Right cardiac atrium (tissue), 5 donors: Measurements from ENCODE around the gene SRRM2. TPM values are rescaled to one million over a fixed set of nuclear protein-coding genes. Genes with fewer than 3 reads are reported as not detected.

ENCODE experiments used
- ATAC-seq, 2 donors: fragments of 200-7000 bp; cut with Tn5 transposase; one replicate each; pipeline versions ENCODE4 v1.8.0 to v1.9.1; 2020; ENCODE audit warnings: moderate library complexity in 2 of 2, mild to moderate bottlenecking in 1 of 2
- DNase-seq, 3 donors: peaks; one replicate each; pipeline ENCODE4 v3.0.0-alpha.2; 2020
- H3K27ac ChIP-seq: one replicate; pipeline ENCODE4 v1.5.1; 2013; ENCODE audit warnings: mild to moderate bottlenecking, low read length, control low read depth, moderate library complexity
- H3K27me3 ChIP-seq: one replicate; pipeline ENCODE4 v1.6.1; 2013; ENCODE audit not compliant: control insufficient read depth, insufficient read depth
- H3K4me1 ChIP-seq: one replicate; pipeline ENCODE4 v1.6.1; 2013; ENCODE audit warnings: low read length; ENCODE audit not compliant: control insufficient read depth, insufficient read depth
- H3K4me3 ChIP-seq: one replicate; pipeline ENCODE4 v1.5.1; 2013; ENCODE audit warnings: low read length, control low read depth
- H3K9me3 ChIP-seq: one replicate; pipeline ENCODE4 v1.6.1; 2013; ENCODE audit warnings: low read length; ENCODE audit not compliant: control insufficient read depth
- WGBS: extraction: QIAGEN DNeasy Blood & Tissue Kit; methylation state at CpG from one replicate; pipeline ENCODE4 v1.1.7; 2013; 5-methylcytosine and 5-hydroxymethylcytosine counted together
- intact Hi-C, 4 donors: fragments of 100-400 bp; cut with DNase I; formaldehyde crosslinking; loops; one replicate each; pipeline versions ENCODE4 v1.11.0 to v1.14.0; 2022 to 2023
- polyA plus RNA-seq: library from polyadenylated mRNA; stranded (reverse); fragments of 200-250 nt; gene quantifications from one replicate; pipeline ENCODE4 v1.2.3, GENCODE V29; 2013
- total RNA-seq, 4 donors: library from RNA; stranded (reverse); fragmentation: NEBNext Ultra II Directional; extraction: Animal tissue kit (Norgen Biotek cat#: 25700); gene quantifications; one replicate each; pipeline ENCODE4 v1.2.1, GENCODE V29; 2021
- donor health status: healthy with polysubstance abuse.
- donor health status: DM: no; HTN: yes; CAD: no.
- donor health status: DM: no; HTN: no; CAD: no.
- donor health status: DM: no; HTN: yes; CAD: no; lungs with severe emphysema.
- donor health status: DM: yes; HTN: yes; CAD: no.

The SRRM2 gene
- total and polyA plus RNA-seq, 5 donors = 299 to 402 (median 329) TPM

- 62% methylated on average over 15 of the region's 15 CpGs for WGBS
- DNase-seq (no peak), ATAC-seq (peak in 1 of 2 donors; percentile 29)
- no peaks in the 10 kb centered on the region for H3K4me1 ChIP-seq
- H3K9me3 ChIP-seq = no peaks in the 10 kb centered on the region
- no peak overlapping the region for H3K27ac ChIP-seq
- intact Hi-C loops = no loop called here
- no peaks in the 10 kb centered on the region for H3K27me3 ChIP-seq
- no peak overlapping the region for H3K4me3 ChIP-seq
Observed at GRCh38 chr16:2811703-2812471, 59.4 kb downstream of the SRRM2 start.

- H3K4me3 ChIP-seq = no peak overlapping the region
- ATAC-seq (no peak), DNase-seq (no peak)
- no peaks in the 10 kb centered on the region for H3K9me3 ChIP-seq
- intact Hi-C loops = no loop called here
- 43% methylated on average over 7 of the region's 7 CpGs for WGBS
- no peaks in the 10 kb centered on the region for H3K4me1 ChIP-seq
- H3K27me3 ChIP-seq = no peaks in the 10 kb centered on the region
- H3K27ac ChIP-seq = no peak overlapping the region
Observed at GRCh38 chr16:2813771-2814221, 61.4 kb downstream of the SRRM2 start.

- no peak for DNase-seq
- Histone ChIP-seq H3K4me3 (no peak overlapping the region), H3K27me3 (no peaks in the 10 kb centered on the region), H3K27ac (no peak overlapping the region), H3K4me1 (no peaks in the 10 kb centered on the region), H3K9me3 (no peaks in the 10 kb centered on the region)
- ATAC-seq = no peak
- 78% methylated on average over 20 of the region's 20 CpGs for WGBS
- intact Hi-C loops = no loop called here
Observed at GRCh38 chr16:2814551-2815298, 62.3 kb downstream of the SRRM2 start.

GRCh38 chr16:2815299-2815771 lies 62.9 kb downstream of the SRRM2 start:
- Histone ChIP-seq H3K27ac (no peak overlapping the region), H3K27me3 (no peaks in the 10 kb centered on the region), H3K4me3 (no peak overlapping the region), H3K9me3 (no peaks in the 10 kb centered on the region), H3K4me1 (no peaks in the 10 kb centered on the region)
- 75% methylated on average over 10 of the region's 10 CpGs for WGBS
- no peak for ATAC-seq
- intact Hi-C loops = no loop called here
- DNase-seq = no peak

GRCh38 chr16:2816751-2817339 lies 64.4 kb downstream of the SRRM2 start, which contains the start of gene PRSS21:
TSS of gene PRSS21 (plus strand) at chr16:2817237. CDS start at chr16:2817269, 32 bp downstream.
- H3K4me1 ChIP-seq = no peaks in the 10 kb centered on the region
- intact Hi-C loops = no loop called here
- WGBS = 56% methylated on average over 28 of the region's 28 CpGs
- H3K27ac ChIP-seq = no peak within 1 kb of the TSS
- DNase-seq (no peak), ATAC-seq (no peak)
- H3K27me3 ChIP-seq = no peaks in the 10 kb centered on the region
- no peak within 1 kb of the TSS for H3K4me3 ChIP-seq
- H3K9me3 ChIP-seq = no peaks in the 10 kb centered on the region

GRCh38 chr16:2817340-2818271 lies 65.2 kb downstream of the SRRM2 start:
- no peaks in the 10 kb centered on the region for H3K9me3 ChIP-seq
- 68% methylated on average over 68 of the region's 68 CpGs for WGBS
- intact Hi-C loops = no loop called here
- H3K4me3 ChIP-seq = no peak overlapping the region
- DNase-seq (no peak), ATAC-seq (no peak)
- H3K27ac ChIP-seq = no peak overlapping the region
- H3K4me1 ChIP-seq = no peaks in the 10 kb centered on the region
- H3K27me3 ChIP-seq = no peaks in the 10 kb centered on the region

GRCh38 chr16:2818272-2818876 lies 65.9 kb downstream of the SRRM2 start:
- Histone ChIP-seq H3K27me3 (no peaks in the 10 kb centered on the region), H3K4me1 (no peaks in the 10 kb centered on the region), H3K4me3 (no peak overlapping the region), H3K27ac (no peak overlapping the region), H3K9me3 (no peaks in the 10 kb centered on the region)
- intact Hi-C loops = no loop called here
- ATAC-seq = no peak
- no peak for DNase-seq
- WGBS = 74% methylated on average over 10 of the region's 10 CpGs

GRCh38 chr16:2819179-2819938 lies 66.9 kb downstream of the SRRM2 start:
- no peaks in the 10 kb centered on the region for H3K27me3 ChIP-seq
- intact Hi-C loops = no loop called here

GRCh38 chr16:2819939-2820835 lies 67.7 kb downstream of the SRRM2 start:
- Histone ChIP-seq H3K4me3 (no peak overlapping the region), H3K27me3 (no peaks in the 10 kb centered on the region), H3K9me3 (no peaks in the 10 kb centered on the region), H3K27ac (no peak overlapping the region), H3K4me1 (no peaks in the 10 kb centered on the region)
- ATAC-seq = no peak
- DNase-seq = no peak
- 62% methylated on average over 17 of the region's 17 CpGs for WGBS
- intact Hi-C loops = no loop called here

More at GRCh38 chr16:2819179-2819938, 66.9 kb downstream of the SRRM2 start:
- WGBS = 84% methylated on average over 18 of the region's 18 CpGs
- Histone ChIP-seq H3K27ac (no peak overlapping the region), H3K9me3 (no peaks in the 10 kb centered on the region), H3K4me1 (no peaks in the 10 kb centered on the region), H3K4me3 (no peak overlapping the region)
- DNase-seq (no peak), ATAC-seq (no peak)
